Caco-2 (cell line): ENCODE results near the gene SLC7A8. TPM values are rescaled to one million over a fixed set of nuclear protein-coding genes. Genes with fewer than 3 reads are reported as not detected.

Experiments
- BruUV-seq: library from RNA; stranded (reverse); fragments of 400-500 nt; replicated peaks from 2 replicates; lab custom pipeline; 2021; lab: Mats Ljungman, UMichigan
- CTCF ChIA-PET: fragments of 300-600 bp; sonication (Branson Sonifier 250); formaldehyde crosslinking; loops from one replicate; lab custom pipeline; 2022; ENCODE audit warnings: antibody characterized with exemption; lab: Charles Lee
- POLR2A ChIA-PET: fragments of 300-600 bp; sonication (Branson Sonifier 250); formaldehyde crosslinking; loops from one replicate; lab custom pipeline; 2022; ENCODE audit warnings: antibody characterized with exemption; lab: Charles Lee
- DNase-seq, 2 experiments: peaks; one replicate each; pipeline versions ENCODE4 v3.0.0 to v3.0.0-alpha.2; 2020 to 2022
- H3K27me3 ChIP-seq: replicated peaks from 2 replicates; pipeline ENCODE4 v1.6.0; 2011; ENCODE audit warnings: low read length; ENCODE audit not compliant: control insufficient read depth, insufficient read depth
- H3K36me3 ChIP-seq: 2 replicates; pipeline ENCODE4 v1.5.1; 2011; ENCODE audit warnings: low read length; ENCODE audit not compliant: control insufficient read depth, insufficient read depth
- H3K4me1 ChIP-seq: fragments of 250-450 bp; sonication (Bioruptor Pico); 2 replicates; pipeline ENCODE4 v1.5.1; 2020; ENCODE audit warnings: mild to moderate bottlenecking
- H3K4me3 ChIP-seq: 2 replicates; pipeline ENCODE4 v1.5.1; 2011; ENCODE audit warnings: low read depth, mild to moderate bottlenecking, control low read depth, low read length
- H3K9me3 ChIP-seq: fragments of 250-450 bp; sonication (Bioruptor Pico); 2 replicates; pipeline ENCODE4 v1.5.1; 2020; ENCODE audit warnings: mild to moderate bottlenecking, moderate library complexity
- H3K27ac Mint-ChIP-seq: one replicate; pipeline ENCODE4 v1.8.0; 2022; ENCODE audit warnings: mixed read lengths; ENCODE audit not compliant: unreplicated experiment
- H3K27me3 Mint-ChIP-seq: one replicate; pipeline ENCODE4 v1.8.0; 2022; ENCODE audit warnings: mixed read lengths; ENCODE audit not compliant: insufficient read depth, unreplicated experiment
- H3K36me3 Mint-ChIP-seq: one replicate; pipeline ENCODE4 v1.8.0; 2022; ENCODE audit warnings: mild to moderate bottlenecking, mixed read lengths; ENCODE audit not compliant: insufficient read depth, unreplicated experiment
- H3K4me1 Mint-ChIP-seq: one replicate; pipeline ENCODE4 v1.8.0; 2022; ENCODE audit warnings: low read depth, mixed read lengths; ENCODE audit not compliant: unreplicated experiment
- H3K4me3 Mint-ChIP-seq: one replicate; pipeline ENCODE4 v1.8.0; 2022; ENCODE audit warnings: mild to moderate bottlenecking, moderate library complexity, mixed read lengths; ENCODE audit not compliant: unreplicated experiment
- H3K9me3 Mint-ChIP-seq: one replicate; pipeline ENCODE4 v1.8.0; 2022; ENCODE audit warnings: mixed read lengths; ENCODE audit not compliant: unreplicated experiment
- CTCF ChIP-seq, 2 experiments: fragments of 200-600 bp in 1 of 2; IDR thresholded peaks; 1 replicate in 1 of 2; 2 replicates in 1 of 2; pipeline versions ENCODE4 v1.5.1 to v1.8.0; 2011 to 2022; ENCODE audit warnings: antibody characterized with exemption in 1 of 2, control low read depth in 1 of 2, inconsistent platforms in 1 of 2, low read depth in 1 of 2, low read length in 1 of 2, mild to moderate bottlenecking in 1 of 2, moderate library complexity in 1 of 2; ENCODE audit not compliant: insufficient read depth in 1 of 2, severe bottlenecking in 1 of 2, unreplicated experiment in 1 of 2
- intact Hi-C: fragments of 100-400 bp; cut with micrococcal nuclease; formaldehyde crosslinking; loops from one replicate; pipeline ENCODE4 v1.10.0; 2022; ENCODE audit not compliant: unreplicated experiment
- total RNA-seq: library from RNA; stranded (reverse); gene quantifications from 2 replicates; pipeline ENCODE4 v1.2.3, GENCODE V29; 2022

Gene SLC7A8
- total RNA-seq, 1 experiment from 2014 or later: 26.9 TPM

DNA sequence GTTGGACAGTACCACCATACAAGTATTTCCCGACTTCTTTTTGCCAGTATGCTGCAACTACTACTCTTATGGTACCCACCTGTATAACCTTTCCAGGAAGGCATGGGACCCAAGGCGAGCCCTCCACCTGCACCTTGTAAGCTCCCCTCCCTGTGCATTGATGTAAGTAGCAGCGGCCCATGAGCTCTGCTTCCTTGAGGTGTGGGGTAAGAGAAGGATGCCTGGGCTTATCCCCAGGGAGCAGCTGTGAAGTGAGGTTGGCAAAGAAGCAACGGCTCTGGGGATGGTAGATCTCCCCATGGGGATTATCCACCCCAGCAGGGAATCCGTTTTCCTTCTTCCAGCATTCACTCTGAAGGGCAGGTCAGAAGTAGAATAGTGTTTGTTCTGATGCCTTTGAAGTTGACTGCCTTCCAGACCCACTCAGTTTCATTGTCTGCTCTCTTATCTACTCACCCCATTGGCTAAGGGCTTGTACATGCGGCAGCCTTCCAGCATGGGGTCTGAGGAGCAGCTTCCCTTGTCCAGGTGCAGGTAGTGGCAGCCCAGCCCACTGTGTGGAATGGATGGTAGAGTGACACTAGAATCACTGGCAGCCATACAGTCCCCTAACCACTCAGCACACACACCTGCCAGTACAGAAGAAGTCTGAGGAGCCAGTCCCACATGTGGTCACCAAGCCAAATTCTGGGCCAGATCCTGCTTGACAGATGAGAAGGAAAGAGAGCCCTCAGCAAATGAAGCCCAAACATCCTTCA, 82.1 kb downstream of the SLC7A8 start:
- no peak for DNase-seq
- intact Hi-C loops: loop anchor here (5.0 kb wide), 1 partner anchor 196 kb away; no protein-coding TSS in a partner anchor
- H3K36me3 Mint-ChIP-seq: peaks cover 25% of the 10 kb centered on the region
- BruUV-seq: no TSS peak
- no peak for TF ChIP-seq CTCF (IDR thresholded peaks at IDR 0.05; ENCODE audit: insufficient read depth in 1 of 2, low read depth in 1 of 2, low read length in 1 of 2, severe bottlenecking in 1 of 2, unreplicated experiment in 1 of 2)
- peaks cover 25% of the 10 kb centered on the region for H3K4me1 Mint-ChIP-seq
- H3K4me3 Mint-ChIP-seq: no peak overlapping the region
- Histone ChIP-seq H3K4me3 (no peak overlapping the region), H3K27me3 (no peaks in the 10 kb centered on the region), H3K9me3 (no peaks in the 10 kb centered on the region), H3K36me3 (no peaks in the 10 kb centered on the region), H3K4me1 (peaks cover 6% of the 10 kb centered on the region; the same call in 1 of the 2 replicates)
- POLR2A ChIA-PET: no interaction called here
- no peak overlapping the region for H3K27ac Mint-ChIP-seq
- no peaks in the 10 kb centered on the region for H3K9me3 Mint-ChIP-seq
- CTCF ChIA-PET: interaction anchor here (3.5 kb wide), 1 partner anchor 33 kb away, joined by 18 read pairs; no protein-coding TSS in a partner anchor
- H3K27me3 Mint-ChIP-seq: no peaks in the 10 kb centered on the region

- Mint-ChIP-seq H3K4me3 (no peak overlapping the region), H3K27ac (no peak overlapping the region), H3K27me3 (no peaks in the 10 kb centered on the region), H3K36me3 (peaks cover 25% of the 10 kb centered on the region), H3K9me3 (no peaks in the 10 kb centered on the region), H3K4me1 (peaks cover 20% of the 10 kb centered on the region)
- ChIA-PET CTCF (interaction anchor here (0.7 to 3.5 kb wide), 4 partner anchors 23 to 286 kb away, joined by 3 to 18 read pairs (median 4); no protein-coding TSS in a partner anchor), POLR2A (interaction anchor here (0.6 kb wide), 1 partner anchor 146 kb away, joined by 4 read pairs; no protein-coding TSS in a partner anchor)
- no peak for DNase-seq
- intact Hi-C loops: no loop called here
- Histone ChIP-seq H3K4me3 (no peak overlapping the region), H3K36me3 (no peaks in the 10 kb centered on the region), H3K4me1 (peaks cover 5% of the 10 kb centered on the region; the same call in 1 of the 2 replicates), H3K9me3 (no peaks in the 10 kb centered on the region), H3K27me3 (no peaks in the 10 kb centered on the region)
- no peak for TF ChIP-seq CTCF (IDR thresholded peaks at IDR 0.05; ENCODE audit: insufficient read depth in 1 of 2, low read depth in 1 of 2, low read length in 1 of 2, severe bottlenecking in 1 of 2, unreplicated experiment in 1 of 2)
- BruUV-seq: no TSS peak
These were observed 84.1 kb downstream of the SLC7A8 start for GRCh38 chr14:23099212-23099861.

GRCh38 chr14:23097786-23098185, 85.7 kb downstream of the SLC7A8 start:
- no peak overlapping the region for H3K4me3 Mint-ChIP-seq
- no TSS peak for BruUV-seq
- ChIA-PET POLR2A (no interaction called here), CTCF (no interaction called here)
- DNase-seq: no peak
- H3K9me3 Mint-ChIP-seq: no peaks in the 10 kb centered on the region
- Histone ChIP-seq H3K4me1 (peaks cover 3% of the 10 kb centered on the region; the same call in 1 of the 2 replicates), H3K36me3 (no peaks in the 10 kb centered on the region), H3K4me3 (no peak overlapping the region), H3K27me3 (no peaks in the 10 kb centered on the region), H3K9me3 (no peaks in the 10 kb centered on the region)
- no peak for TF ChIP-seq CTCF (IDR thresholded peaks at IDR 0.05; ENCODE audit: insufficient read depth in 1 of 2, low read depth in 1 of 2, low read length in 1 of 2, severe bottlenecking in 1 of 2, unreplicated experiment in 1 of 2)
- H3K4me1 Mint-ChIP-seq: peaks cover 10% of the 10 kb centered on the region
- no peak overlapping the region for H3K27ac Mint-ChIP-seq
- H3K36me3 Mint-ChIP-seq: peaks cover 25% of the 10 kb centered on the region
- no peaks in the 10 kb centered on the region for H3K27me3 Mint-ChIP-seq
- intact Hi-C loops: no loop called here
